ENCODE measurements around the gene LRMDA.

GRCh38 chr10:76234499-76235226 is 803.2 kb downstream of the LRMDA start:
- TF ChIP-seq CTCF (IDR thresholded peaks at IDR 0.05) (no peak), POLR2A (IDR thresholded peaks at IDR 0.05) (no peak), EP300 (IDR thresholded peaks at IDR 0.05) (no peak)
